ENCODE measurements around the gene MZT2B. TPM values are rescaled to one million over a fixed set of nuclear protein-coding genes. Genes with fewer than 3 reads are reported as not detected.
A peak's percentile ranks its signal among the peaks of the same experiment; 100 is the strongest.
"Not testable (repeated sequence)": the region's sequence is repeated elsewhere in the genome, so short reads cannot be mapped to it uniquely, and the experiment has no call there.

Gene MZT2B
- total RNA-seq, 2 donors from 2014 or later: 179 to 231 TPM

- not testable (repeated sequence) for H3K27me3 Mint-ChIP-seq; H3K27ac Mint-ChIP-seq; H3K4me1 Mint-ChIP-seq (ENCODE audit: low read depth in 2 of 2); H3K9me3 Mint-ChIP-seq; ATAC-seq; H3K36me3 Mint-ChIP-seq; DNase-seq (ENCODE audit: low spot score); H3K4me3 Mint-ChIP-seq
Observed at GRCh38 chr2:130191319-130191718, 9.3 kb downstream of the MZT2B start.

GRCh38 chr2:130192451-130192850 is 10.4 kb downstream of the MZT2B start:
- not testable (repeated sequence) for H3K4me3 Mint-ChIP-seq; DNase-seq (ENCODE audit: low spot score); ATAC-seq; H3K9me3 Mint-ChIP-seq; H3K4me1 Mint-ChIP-seq (ENCODE audit: low read depth in 2 of 2); H3K36me3 Mint-ChIP-seq; H3K27ac Mint-ChIP-seq; H3K27me3 Mint-ChIP-seq

- H3K36me3 Mint-ChIP-seq; H3K9me3 Mint-ChIP-seq; H3K27me3 Mint-ChIP-seq; ATAC-seq; DNase-seq (ENCODE audit: low spot score); H3K27ac Mint-ChIP-seq; H3K4me1 Mint-ChIP-seq (ENCODE audit: low read depth in 2 of 2); H3K4me3 Mint-ChIP-seq: not testable (repeated sequence)
Observed at GRCh38 chr2:130193824-130194223, 11.8 kb downstream of the MZT2B start.

GRCh38 chr2:130195089-130195635 is 13.1 kb downstream of the MZT2B start:
- not testable (repeated sequence) for H3K4me3 Mint-ChIP-seq; H3K27ac Mint-ChIP-seq; H3K4me1 Mint-ChIP-seq (ENCODE audit: low read depth in 2 of 2); H3K9me3 Mint-ChIP-seq; H3K36me3 Mint-ChIP-seq; H3K27me3 Mint-ChIP-seq; DNase-seq (ENCODE audit: low spot score)
- ATAC-seq: peak in 1 of 2 donors; percentile 28

GRCh38 chr2:130196052-130196451 is 14.0 kb downstream of the MZT2B start:
- ATAC-seq, H3K27ac Mint-ChIP-seq: not testable (repeated sequence)

GRCh38 chr2:130198343-130198742 is 16.3 kb downstream of the MZT2B start, which contains the start of gene TUBA3E:
TUBA3E (minus strand) TSS chr2:130198439; CDS start chr2:130198360, 79 bp downstream.
- no peak for ATAC-seq
- Mint-ChIP-seq H3K27me3 (peaks cover 0 to 2% of the 10 kb centered on the region in 2 donors), H3K27ac (no peak within 1 kb of the TSS), H3K4me3 (no peak within 1 kb of the TSS), H3K4me1 (ENCODE audit: low read depth in 2 of 2) (no peaks in the 10 kb centered on the region), H3K9me3 (no peaks in the 10 kb centered on the region), H3K36me3 (no peaks in the 10 kb centered on the region)
- no peak for DNase-seq (ENCODE audit: low spot score)

More at GRCh38 chr2:130196052-130196451, 14.0 kb downstream of the MZT2B start:
- not testable (repeated sequence) for H3K4me3 Mint-ChIP-seq; H3K4me1 Mint-ChIP-seq (ENCODE audit: low read depth in 2 of 2); H3K27me3 Mint-ChIP-seq; DNase-seq (ENCODE audit: low spot score); H3K9me3 Mint-ChIP-seq; H3K36me3 Mint-ChIP-seq

GRCh38 chr2:130202518-130202917 is 20.5 kb downstream of the MZT2B start:
- not testable (repeated sequence) for H3K9me3 Mint-ChIP-seq; H3K36me3 Mint-ChIP-seq; H3K27me3 Mint-ChIP-seq; H3K4me1 Mint-ChIP-seq (ENCODE audit: low read depth in 2 of 2); DNase-seq (ENCODE audit: low spot score); H3K27ac Mint-ChIP-seq; H3K4me3 Mint-ChIP-seq
- peak in 1 of 2 donors; percentile 56 for ATAC-seq

GRCh38 chr2:130203150-130203549 is 21.1 kb downstream of the MZT2B start:
- not testable (repeated sequence) for H3K36me3 Mint-ChIP-seq; H3K9me3 Mint-ChIP-seq; DNase-seq (ENCODE audit: low spot score); H3K4me1 Mint-ChIP-seq (ENCODE audit: low read depth in 2 of 2); H3K4me3 Mint-ChIP-seq; H3K27me3 Mint-ChIP-seq; ATAC-seq; H3K27ac Mint-ChIP-seq

GRCh38 chr2:130207051-130207450 is 25.0 kb downstream of the MZT2B start:
- not testable (repeated sequence) for DNase-seq (ENCODE audit: low spot score); H3K27me3 Mint-ChIP-seq; H3K36me3 Mint-ChIP-seq; H3K9me3 Mint-ChIP-seq; H3K4me3 Mint-ChIP-seq; ATAC-seq; H3K4me1 Mint-ChIP-seq (ENCODE audit: low read depth in 2 of 2); H3K27ac Mint-ChIP-seq

GRCh38 chr2:130219147-130219546 is 37.1 kb downstream of the MZT2B start:
- H3K4me1 Mint-ChIP-seq (ENCODE audit: low read depth in 2 of 2); H3K27ac Mint-ChIP-seq; H3K36me3 Mint-ChIP-seq; H3K4me3 Mint-ChIP-seq; DNase-seq (ENCODE audit: low spot score); ATAC-seq; H3K9me3 Mint-ChIP-seq: not testable (repeated sequence)
- peaks cover 8 to 16% of the 10 kb centered on the region in 2 donors for H3K27me3 Mint-ChIP-seq

- H3K9me3 Mint-ChIP-seq; H3K27ac Mint-ChIP-seq; H3K4me3 Mint-ChIP-seq; ATAC-seq; DNase-seq (ENCODE audit: low spot score); H3K36me3 Mint-ChIP-seq; H3K4me1 Mint-ChIP-seq (ENCODE audit: low read depth in 2 of 2): not testable (repeated sequence)
- H3K27me3 Mint-ChIP-seq: peaks cover 8 to 13% of the 10 kb centered on the region in 2 donors
Observed at GRCh38 chr2:130220505-130220904, 38.4 kb downstream of the MZT2B start.

- not testable (repeated sequence) for H3K36me3 Mint-ChIP-seq; H3K27ac Mint-ChIP-seq; H3K4me1 Mint-ChIP-seq (ENCODE audit: low read depth in 2 of 2); H3K4me3 Mint-ChIP-seq; H3K9me3 Mint-ChIP-seq; DNase-seq (ENCODE audit: low spot score)
- peaks cover 8 to 12% of the 10 kb centered on the region in 2 donors for H3K27me3 Mint-ChIP-seq
- peak in 1 of 2 donors; percentile 67 for ATAC-seq
Observed at GRCh38 chr2:130222523-130222922, 40.5 kb downstream of the MZT2B start.

GRCh38 chr2:130228005-130228404 is 45.9 kb downstream of the MZT2B start:
- not testable (repeated sequence) for DNase-seq (ENCODE audit: low spot score); H3K9me3 Mint-ChIP-seq; H3K27ac Mint-ChIP-seq; H3K36me3 Mint-ChIP-seq; H3K4me1 Mint-ChIP-seq (ENCODE audit: low read depth in 2 of 2); ATAC-seq; H3K4me3 Mint-ChIP-seq
- peaks cover 0 to 11% of the 10 kb centered on the region in 2 donors for H3K27me3 Mint-ChIP-seq

GRCh38 chr2:130228467-130229160 is 46.6 kb downstream of the MZT2B start:
- H3K27me3 Mint-ChIP-seq: peaks cover 0 to 11% of the 10 kb centered on the region in 2 donors
- peak in 1 of 2 donors; percentile 15 for ATAC-seq
- DNase-seq (ENCODE audit: low spot score); H3K27ac Mint-ChIP-seq; H3K4me1 Mint-ChIP-seq (ENCODE audit: low read depth in 2 of 2); H3K9me3 Mint-ChIP-seq; H3K4me3 Mint-ChIP-seq; H3K36me3 Mint-ChIP-seq: not testable (repeated sequence)

Data from natural killer cell treated with Interleukin-12 subunit alpha and Interleukin-12 subunit beta and Interleukin-15 and Interleukin-18, amount 100 ng/mL, for 72 hours (primary cell).